GM21526 (cell line): ENCODE results near the gene TNKS2.

Source experiments
- ATAC-seq: cut with Tn5 transposase; IDR thresholded peaks from one replicate; pipeline ENCODE4 v1.9.1; 2021; ENCODE audit warnings: moderate library complexity; ENCODE audit not compliant: unreplicated experiment, low FRiP score

Gene TNKS2

DNA sequence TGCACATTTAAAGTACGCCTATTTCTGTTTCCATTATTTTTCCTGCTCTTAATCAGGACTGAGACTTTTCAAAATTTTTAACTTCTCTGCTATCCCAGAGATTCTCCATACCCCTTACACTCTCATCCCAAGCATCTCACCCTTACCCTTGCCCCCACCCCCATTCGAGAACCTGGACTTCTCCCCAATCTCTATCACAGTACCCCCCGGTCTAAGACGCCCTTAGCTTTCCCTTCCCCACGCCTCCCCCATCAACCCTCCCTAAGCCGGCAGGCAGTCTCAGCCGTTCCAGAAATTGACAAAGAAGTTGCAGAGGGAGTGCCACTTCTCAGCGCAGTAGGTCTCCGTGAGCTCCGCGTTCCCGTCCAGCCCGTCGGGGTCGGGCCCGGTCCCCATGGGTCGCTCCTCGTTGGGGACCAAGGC lies 109.7 kb downstream of the TNKS2 start:
- ATAC-seq, result no peak

GRCh38 chr10:91908337-91909116 lies 110.3 kb downstream of the TNKS2 start:
- peak; percentile 93 for ATAC-seq

GRCh38 chr10:91909117-91909677 lies 111.0 kb downstream of the TNKS2 start, which contains the start of gene FGFBP3:
FGFBP3 (minus strand) TSS chr10:91909486; CDS start chr10:91908969, 517 bp downstream.
- ATAC-seq, result no peak

DNA sequence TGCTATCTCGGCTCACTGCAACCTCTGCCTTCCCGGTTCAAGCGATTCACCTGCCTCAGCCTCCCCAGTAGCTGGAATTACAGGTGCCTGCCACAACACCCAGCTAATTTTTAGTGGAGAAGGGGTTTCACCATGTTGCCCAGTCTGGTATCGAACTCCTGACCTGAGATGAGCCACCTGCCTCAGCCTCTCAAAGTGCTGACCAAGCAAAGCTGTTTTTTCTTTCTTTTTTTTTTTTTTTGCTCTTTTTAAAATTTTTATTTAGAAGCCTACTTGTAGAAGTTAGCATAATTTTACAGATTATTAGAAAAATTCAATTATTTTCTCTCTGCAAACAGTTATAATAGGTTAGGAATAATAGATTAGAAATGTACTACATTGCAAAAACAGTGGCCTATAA lies 112.2 kb downstream of the TNKS2 start:
- no peak for ATAC-seq
